Suprapubic skin (tissue), 3 donors: Measurements from ENCODE around the gene RYR1.

Experiments used
- CTCF ChIP-seq, 2 donors: fragments of 200-600 bp in 1 of 2; fragments of 450-650 bp in 1 of 2; sonication (generic) in 1 of 2; IDR thresholded peaks; one replicate each; pipeline ENCODE4 v1.5.1; 2016 to 2019; ENCODE audit warnings: antibody characterized with exemption in 2 of 2, mild to moderate bottlenecking in 1 of 2, moderate library complexity in 1 of 2
- POLR2A ChIP-seq, 2 donors: fragments of 450-650 bp; IDR thresholded peaks; one replicate each; pipeline ENCODE4 v1.6.1; 2017; ENCODE audit warnings: antibody characterized with exemption in 2 of 2, mild to moderate bottlenecking in 2 of 2, moderate library complexity in 2 of 2

GRCh38 chr19:38616265-38616664 lies 182.8 kb downstream of the RYR1 start:
- no peak for TF ChIP-seq POLR2A (IDR thresholded peaks at IDR 0.05)
- TF ChIP-seq CTCF (IDR thresholded peaks at IDR 0.05): no peak
